Stimulated activated CD8-positive, alpha-beta memory T cell treated with anti-CD3 and anti-CD28 coated beads, Interleukin-15, amount 100 ng/mL, for 48 hours (primary cell): ENCODE data around the gene EZR.
"Not testable (repeated sequence)": the region's sequence is repeated elsewhere in the genome, so short reads cannot be mapped to it uniquely, and the experiment has no call there.

Experiments
- DNase-seq, 2 donors: peaks; one replicate each; pipeline ENCODE4 v3.0.0-alpha.2; 2020; ENCODE audit warnings: low read depth in 2 of 2

The EZR gene

DNA sequence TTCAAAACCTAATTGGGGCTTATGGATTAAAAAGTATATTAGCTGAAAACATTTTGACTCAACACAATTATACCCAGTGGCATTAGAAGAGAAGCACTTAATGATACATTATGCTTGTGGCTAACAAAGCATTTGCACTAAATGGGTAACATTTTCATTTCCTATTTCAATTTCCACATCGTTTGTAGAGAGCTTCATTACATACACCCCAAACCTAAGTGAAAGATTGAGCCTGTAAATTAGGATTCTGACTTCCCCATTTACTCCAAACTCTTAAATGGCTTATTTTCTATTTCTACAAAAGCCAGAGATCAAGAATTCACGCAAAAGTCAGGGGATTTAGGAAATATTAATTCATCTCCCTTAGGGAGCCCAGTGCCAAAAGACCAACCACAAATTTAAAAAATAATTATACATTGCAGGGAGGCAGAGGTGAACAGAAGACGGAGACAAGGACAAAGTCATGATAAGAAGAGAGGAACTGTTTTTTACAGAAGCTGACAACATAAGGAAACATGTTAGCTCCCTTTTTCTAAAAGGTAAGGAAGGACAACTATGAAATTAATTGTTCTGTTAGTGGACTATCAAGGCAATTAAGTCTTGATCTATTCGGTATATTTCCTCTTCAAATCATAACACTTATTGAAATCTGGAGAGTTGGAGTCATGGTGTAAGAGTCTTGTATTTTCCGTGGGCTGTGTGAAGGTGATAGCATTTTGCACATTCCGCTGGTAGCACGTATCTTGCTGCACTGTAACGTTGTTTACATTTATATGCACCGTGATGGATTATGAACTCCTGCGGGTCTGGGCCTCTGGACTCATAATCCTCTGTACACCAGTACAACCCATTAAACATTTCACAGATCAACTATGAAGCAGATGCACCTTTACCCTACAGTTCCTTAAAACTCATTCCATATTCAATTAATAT lies 24.8 kb upstream of the EZR start:
- DNase-seq: no peak

- no peak for DNase-seq
Observed at GRCh38 chr6:158841358-158841757, 22.2 kb upstream of the EZR start.

DNA sequence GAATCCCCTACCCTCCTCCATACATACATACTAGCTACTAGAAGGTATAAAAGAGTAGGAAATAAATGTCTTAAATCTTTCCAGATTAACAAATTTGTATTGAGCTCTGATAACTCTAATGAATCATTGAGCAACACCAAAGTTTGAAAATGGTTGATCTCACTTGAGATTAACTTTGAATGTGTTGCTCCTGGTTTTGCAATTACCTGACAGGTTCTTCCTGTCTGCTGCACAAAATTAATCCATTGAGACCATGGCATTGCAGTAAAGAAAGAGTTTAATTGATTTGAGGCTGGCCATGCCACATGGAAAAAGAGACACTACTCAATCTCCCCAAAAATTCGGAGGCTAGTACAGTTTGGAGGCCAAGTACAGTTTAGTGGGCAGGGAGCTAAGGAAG lies 21.3 kb upstream of the EZR start:
- DNase-seq: no peak

DNA sequence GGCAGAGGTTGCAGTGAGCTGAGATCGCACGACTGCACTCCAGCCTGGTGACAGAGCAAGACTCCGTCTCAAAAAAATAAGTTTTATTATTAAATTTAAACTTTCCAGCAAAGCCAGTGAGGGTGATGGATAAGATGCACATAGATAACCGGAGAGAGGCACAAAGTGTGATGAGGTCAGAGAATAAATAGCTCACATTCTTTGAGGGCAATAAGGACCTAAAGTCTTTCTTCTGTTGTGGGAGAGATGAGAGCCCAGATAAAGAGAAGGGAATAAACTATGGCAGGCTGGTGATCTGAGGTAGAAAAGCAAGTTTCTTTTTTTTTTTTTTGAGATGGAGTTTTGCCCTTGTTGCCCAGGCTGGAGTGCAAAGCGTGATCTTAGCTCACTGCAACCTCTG lies 20.6 kb upstream of the EZR start:
- no peak for DNase-seq

GRCh38 chr6:158838790-158839189 lies 19.6 kb upstream of the EZR start:
- not testable (repeated sequence) for DNase-seq

DNA sequence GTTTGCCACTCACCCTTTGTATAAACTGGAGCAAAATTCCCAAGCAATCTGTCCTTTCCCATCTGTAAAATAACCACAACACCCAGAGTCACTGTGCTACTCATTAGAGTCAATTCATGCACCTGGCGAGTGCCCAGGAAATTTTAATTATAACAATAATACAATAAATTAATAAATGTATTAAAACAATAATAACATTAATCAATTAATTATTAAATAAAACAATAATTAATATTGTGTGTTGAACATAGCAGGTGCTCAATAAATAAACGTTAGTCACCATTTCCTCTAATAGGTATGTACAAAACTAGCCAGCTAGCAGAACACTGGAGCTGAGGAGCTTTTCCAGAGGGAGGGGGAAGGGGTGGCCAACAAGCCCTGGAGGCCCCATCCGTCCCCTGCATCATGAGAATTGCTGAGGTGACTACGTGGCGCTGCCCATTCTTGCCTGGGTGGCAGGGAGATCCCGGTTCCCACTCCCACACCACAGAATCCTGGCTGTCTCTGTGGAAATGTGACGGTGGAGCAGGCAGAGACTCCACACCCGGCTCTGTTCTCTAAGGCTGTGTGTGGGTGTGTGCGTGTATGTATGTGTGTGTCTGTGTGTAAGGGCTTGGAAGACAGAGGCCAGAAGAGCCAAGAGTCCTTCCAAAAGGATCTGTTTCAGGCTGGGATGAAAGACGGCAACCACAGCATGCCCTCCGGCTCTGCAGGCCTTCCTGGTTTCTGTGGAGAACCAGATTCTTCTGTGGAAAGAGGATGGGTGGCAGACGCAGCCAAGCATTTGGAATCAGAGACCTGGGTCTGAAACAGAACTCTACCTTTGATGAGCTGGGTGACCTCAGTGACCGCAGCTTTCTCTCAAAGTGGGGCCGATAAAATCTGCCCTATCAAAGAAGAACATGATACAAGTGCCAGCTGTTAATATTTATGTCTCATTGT lies 18.8 kb upstream of the EZR start:
- no peak for DNase-seq

DNA sequence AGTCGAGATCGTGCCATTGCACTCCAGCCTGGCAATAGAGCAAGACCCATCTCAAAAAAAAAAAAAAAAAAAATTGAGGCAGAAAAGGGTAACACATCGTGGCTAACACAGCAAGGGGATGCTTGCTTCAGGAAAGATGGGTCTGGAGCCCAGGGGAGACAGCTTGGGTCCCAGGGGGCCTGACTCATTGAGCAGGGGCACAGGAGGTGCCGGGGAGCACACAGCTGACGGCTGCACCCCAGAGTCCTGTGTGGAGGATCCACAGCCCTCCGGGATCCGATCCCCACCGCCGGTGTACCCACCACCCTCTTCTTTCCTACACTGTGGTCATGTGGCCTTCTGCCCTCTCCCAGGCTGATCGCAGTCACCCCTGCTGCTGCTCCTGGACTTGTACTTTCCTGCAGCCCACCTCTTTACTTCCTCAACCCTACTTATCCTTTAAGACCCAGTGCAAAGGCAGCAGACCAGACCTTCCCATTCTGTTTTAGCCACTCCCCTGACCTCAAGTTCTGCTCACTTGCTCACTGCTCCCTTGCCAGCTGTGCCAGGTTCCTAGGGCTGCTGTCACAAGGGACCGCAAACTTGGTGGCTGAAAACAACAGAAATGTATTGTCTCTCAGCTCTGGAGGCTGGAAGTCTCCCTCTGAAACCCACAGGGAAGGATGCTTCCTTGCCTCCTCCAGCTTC lies 17.6 kb upstream of the EZR start:
- no peak for DNase-seq

GRCh38 chr6:158835616-158836221 lies 16.6 kb upstream of the EZR start:
- DNase-seq: no peak

- no peak for DNase-seq
Observed at GRCh38 chr6:158834675-158835385, 15.7 kb upstream of the EZR start.

DNA sequence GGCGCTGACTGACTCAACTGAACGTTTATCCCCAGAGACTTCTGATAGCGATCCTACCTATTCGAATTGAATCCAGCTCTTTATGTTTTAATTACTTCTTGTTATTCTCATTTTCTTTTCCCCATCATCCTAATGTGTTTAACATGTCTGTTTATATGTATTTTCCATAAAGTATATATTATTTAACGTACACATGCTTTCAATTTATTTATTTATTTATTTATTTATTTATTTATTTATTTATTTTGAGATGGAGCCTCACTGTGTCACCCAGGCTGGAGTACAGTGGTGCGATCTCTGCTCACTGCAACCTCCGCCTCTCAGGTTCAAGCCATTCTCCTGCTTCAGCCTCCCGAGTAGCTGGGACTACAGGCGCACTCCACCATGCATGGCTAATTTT lies 13.6 kb upstream of the EZR start:
- not testable (repeated sequence) for DNase-seq

DNA sequence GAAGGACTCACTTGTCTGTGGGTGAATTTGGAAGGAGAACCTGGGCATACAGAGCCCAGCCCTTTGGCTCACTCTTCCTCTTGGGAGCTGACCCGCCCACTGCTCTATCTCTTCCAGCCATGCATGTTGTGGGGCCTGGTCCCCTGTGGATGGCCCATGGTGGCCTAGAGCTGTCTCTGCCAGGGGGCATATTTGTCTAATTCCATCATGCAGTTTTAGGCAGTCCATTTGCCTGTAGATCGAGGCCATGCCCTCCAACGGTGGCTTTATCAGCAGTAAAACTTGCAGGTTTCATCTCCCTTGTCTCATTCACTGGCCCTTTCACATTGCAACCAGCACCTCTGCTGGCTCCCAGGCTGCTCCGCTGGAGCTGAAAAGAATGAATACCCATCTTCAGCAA lies 12.9 kb upstream of the EZR start:
- no peak for DNase-seq

GRCh38 chr6:158831571-158831970 lies 12.4 kb upstream of the EZR start:
- no peak for DNase-seq

- DNase-seq: no peak
Observed at GRCh38 chr6:158830736-158831135, 11.6 kb upstream of the EZR start.

DNA sequence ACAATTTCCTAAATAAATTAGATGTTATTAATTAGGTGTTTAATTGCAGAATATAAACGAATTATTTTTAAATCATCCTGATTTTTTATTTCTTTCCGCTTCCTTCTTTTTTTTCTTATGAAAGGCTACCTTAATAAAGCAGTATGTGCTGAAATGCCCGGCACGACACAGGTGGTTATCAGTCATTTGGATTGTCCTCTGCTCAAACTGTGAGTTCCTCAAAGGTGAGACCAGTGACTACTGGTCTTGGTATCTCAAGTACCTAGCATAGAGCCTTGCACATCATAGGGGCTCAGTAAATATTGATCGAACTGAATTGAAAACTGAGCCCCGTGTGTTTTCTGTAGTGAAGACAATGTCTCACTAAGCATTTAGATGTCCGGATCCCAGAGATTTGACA lies 9.6 kb upstream of the EZR start:
- no peak for DNase-seq

- DNase-seq: no peak
Observed at GRCh38 chr6:158826819-158827501, 7.8 kb upstream of the EZR start.

GRCh38 chr6:158825951-158826306 lies 6.8 kb upstream of the EZR start:
- DNase-seq: no peak

DNA sequence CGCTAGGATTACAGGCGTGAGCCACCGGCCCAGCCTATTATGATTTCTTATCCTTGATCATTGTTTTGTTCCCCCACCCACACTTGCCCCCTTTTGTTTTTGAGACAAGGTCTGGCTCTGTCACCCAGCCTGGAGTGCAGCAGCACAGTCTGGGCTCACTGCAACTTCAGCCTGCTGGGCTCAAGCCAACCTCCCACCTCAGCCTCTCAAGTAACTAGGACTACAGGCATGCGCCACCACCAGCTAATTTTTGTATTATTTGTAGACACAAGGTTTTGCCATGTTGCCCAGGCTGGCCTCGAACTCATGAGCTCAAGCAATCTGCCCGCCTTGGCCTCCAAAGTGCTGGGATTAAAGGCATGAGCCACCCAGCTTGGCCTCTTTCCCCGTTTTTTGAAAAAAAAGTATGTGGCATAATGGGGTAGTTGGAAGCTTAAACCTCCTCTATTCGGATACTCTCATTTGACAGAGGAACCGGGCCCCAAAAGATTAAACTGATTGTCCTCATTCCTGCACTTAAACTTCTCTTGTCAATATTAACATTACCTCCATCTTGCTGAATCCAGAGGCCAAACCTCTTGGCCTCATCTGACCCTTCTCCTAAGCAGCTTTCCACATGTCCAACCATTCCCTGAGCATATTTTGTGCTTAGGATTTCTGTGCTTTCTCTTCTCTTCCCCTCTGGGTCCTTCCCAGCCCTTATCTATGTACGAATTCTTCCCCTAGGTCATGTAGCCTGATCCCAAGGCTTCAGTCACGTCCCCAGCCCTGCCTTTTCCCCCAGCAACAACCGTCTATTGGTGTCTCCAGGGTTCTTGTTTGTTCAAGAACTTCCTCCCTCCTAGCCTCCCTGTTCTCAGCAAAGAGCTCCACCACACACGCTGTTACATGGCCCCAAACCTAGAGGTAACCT lies 6.1 kb upstream of the EZR start:
- DNase-seq: no peak

DNA sequence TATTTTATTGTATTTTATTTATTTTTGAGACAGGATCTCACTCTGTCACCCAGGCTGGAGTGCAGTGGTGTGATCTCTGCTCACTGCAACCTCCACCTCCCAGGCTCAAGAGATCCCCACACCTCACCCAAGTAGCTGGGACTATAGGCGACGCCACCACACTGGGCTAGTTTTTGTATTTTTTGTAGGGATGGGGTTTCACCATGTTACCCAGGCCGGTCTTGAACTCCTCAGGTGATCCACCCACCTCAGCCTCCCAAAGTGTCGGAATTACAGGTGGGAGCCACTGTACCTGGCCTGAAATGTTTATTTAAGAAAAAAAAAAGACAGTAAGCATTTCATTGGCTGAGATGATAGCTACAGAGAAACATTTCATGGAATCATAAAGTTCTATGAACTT lies 4.4 kb upstream of the EZR start:
- not testable (repeated sequence) for DNase-seq

DNA sequence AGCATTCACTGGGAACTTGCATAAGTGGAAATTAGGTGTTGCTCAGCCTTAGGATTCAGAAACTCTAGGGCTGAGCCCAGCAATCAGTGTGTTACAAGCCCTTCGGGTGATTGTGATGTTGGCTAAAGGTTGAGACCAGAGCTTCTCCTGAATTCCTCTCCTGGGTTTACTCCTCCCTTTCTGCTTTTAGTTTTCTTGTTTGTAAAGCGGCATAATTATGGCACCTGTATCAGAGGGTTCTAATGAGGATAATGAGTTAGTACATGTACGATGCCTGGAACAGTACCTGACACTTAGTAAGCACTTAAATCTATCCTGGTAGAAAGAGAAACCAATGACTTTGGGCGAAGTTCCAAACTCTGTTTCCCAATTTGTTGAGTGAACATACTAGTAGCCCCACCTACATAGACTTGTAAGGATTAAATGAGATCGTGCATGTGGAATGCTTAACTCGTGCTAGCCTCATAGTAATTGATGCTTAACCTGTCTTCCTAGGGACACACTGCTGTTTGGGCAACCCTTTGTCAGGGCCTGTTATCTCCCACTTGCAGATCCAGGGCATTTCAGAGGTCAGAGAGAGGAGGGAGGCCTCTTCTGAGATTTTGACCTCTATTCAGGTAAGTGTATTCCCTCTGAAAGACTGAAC lies 932 bp upstream of the EZR start:
- no peak for DNase-seq
